Gastrocnemius medialis (tissue), 4 donors: Measurements from ENCODE around the gene GYS2. TPM values are rescaled to one million over a fixed set of nuclear protein-coding genes. Genes with fewer than 3 reads are reported as not detected.

Experiments used
- ATAC-seq, 2 donors: fragments of 150-250 bp; one replicate each; pipeline ENCODE4 v1.9.1; 2016
- DNase-seq, 2 donors: peaks; one replicate each; pipeline ENCODE4 v3.0.0-alpha.2; 2019
- H3K27ac ChIP-seq, 4 donors: fragments of 200-600 bp; sonication (generic); 1 replicate in 1 of 4; 2 replicates in 3 of 4; pipeline ENCODE4 v1.5.1; 2016 to 2018; ENCODE audit warnings: mild to moderate bottlenecking in 2 of 4, moderate library complexity in 1 of 4
- H3K27me3 ChIP-seq, 3 donors: fragments of 200-600 bp; sonication (generic) in 2 of 3; 1 replicate in 1 of 3; 2 replicates in 2 of 3; pipeline versions ENCODE4 v1.5.1 to v1.6.0; 2016 to 2019; ENCODE audit warnings: mild to moderate bottlenecking in 1 of 3, moderate library complexity in 1 of 3
- H3K36me3 ChIP-seq, 2 donors: fragments of 200-600 bp; sonication (generic) in 1 of 2; one replicate each; pipeline ENCODE4 v1.5.1; 2017 to 2018
- H3K4me1 ChIP-seq, 2 donors: fragments of 200-600 bp; sonication (generic) in 1 of 2; one replicate each; pipeline ENCODE4 v1.5.1; 2016 to 2017; ENCODE audit warnings: mild to moderate bottlenecking in 2 of 2
- H3K4me3 ChIP-seq, 4 donors: fragments of 200-600 bp; sonication (generic) in 3 of 4; 1 replicate in 1 of 4; 2 replicates in 3 of 4; pipeline ENCODE4 v1.5.1; 2016 to 2019; ENCODE audit warnings: mild to moderate bottlenecking in 2 of 4
- H3K9me3 ChIP-seq, 3 donors: fragments of 200-600 bp; sonication (generic) in 2 of 3; 1 replicate in 1 of 3; 2 replicates in 2 of 3; pipeline ENCODE4 v1.5.1; 2016 to 2019
- CTCF ChIP-seq, 5 experiments: fragments of 450-650 bp in 3 of 5; fragments of 200-600 bp in 2 of 5; sonication (generic) in 2 of 5; IDR thresholded peaks in 4 of 5; conservative IDR thresholded peaks in 1 of 5; 1 replicate in 4 of 5; 2 replicates in 1 of 5; pipeline ENCODE4 v1.5.1; 2016 to 2019; ENCODE audit warnings: antibody characterized with exemption in 5 of 5, mild to moderate bottlenecking in 3 of 5, moderate library complexity in 3 of 5
- POLR2A ChIP-seq, 2 donors: fragments of 450-650 bp; IDR thresholded peaks; one replicate each; pipeline ENCODE4 v1.6.1; 2017; ENCODE audit warnings: antibody characterized with exemption in 2 of 2, mild to moderate bottlenecking in 2 of 2, moderate library complexity in 2 of 2
- in situ Hi-C, 4 donors: fragments of 200-750 bp; cut with MboI; loops; one replicate each; pipeline versions ENCODE4 v1.15.0 to v1.8.0; 2017; ENCODE audit warnings: low sequenced_read_pairs in 4 of 4
- intact Hi-C: fragments of 100-400 bp; cut with DNase I; formaldehyde crosslinking; loops from one replicate; pipeline ENCODE4 v1.15.1; 2023; ENCODE audit warnings: low total_unique reads
- total RNA-seq, 4 donors: library from RNA; depleted of rRNA; stranded (reverse); fragments of >200 nt; gene quantifications; one replicate each; pipeline versions ENCODE4 v1.1.0 to v1.2.3, GENCODE V29; 2016

The GYS2 gene
- total RNA-seq, 4 donors from 2014 or later = 0.11 TPM; not detected in 3

- H3K36me3 ChIP-seq = peaks cover 0 to 50% of the 10 kb centered on the region in 2 donors
- H3K27me3 ChIP-seq = no peaks in the 10 kb centered on the region
- no peak overlapping the region for H3K27ac ChIP-seq
- DNase-seq = no peak
- no peaks in the 10 kb centered on the region for H3K9me3 ChIP-seq
- TF ChIP-seq POLR2A (IDR thresholded peaks at IDR 0.05) = no peak
- TF ChIP-seq CTCF (IDR thresholded peaks at IDR 0.05 in 4 of 5, conservative IDR thresholded peaks at IDR 0.05 in 1 of 5) = no peak
- no peak for ATAC-seq
- no peak overlapping the region for H3K4me3 ChIP-seq
- no peaks in the 10 kb centered on the region for H3K4me1 ChIP-seq
- in situ Hi-C loops (no loop called here), intact Hi-C loops (no loop called here)
Observed at GRCh38 chr12:21642707-21643389, 38.2 kb upstream of the GYS2 start.

DNA sequence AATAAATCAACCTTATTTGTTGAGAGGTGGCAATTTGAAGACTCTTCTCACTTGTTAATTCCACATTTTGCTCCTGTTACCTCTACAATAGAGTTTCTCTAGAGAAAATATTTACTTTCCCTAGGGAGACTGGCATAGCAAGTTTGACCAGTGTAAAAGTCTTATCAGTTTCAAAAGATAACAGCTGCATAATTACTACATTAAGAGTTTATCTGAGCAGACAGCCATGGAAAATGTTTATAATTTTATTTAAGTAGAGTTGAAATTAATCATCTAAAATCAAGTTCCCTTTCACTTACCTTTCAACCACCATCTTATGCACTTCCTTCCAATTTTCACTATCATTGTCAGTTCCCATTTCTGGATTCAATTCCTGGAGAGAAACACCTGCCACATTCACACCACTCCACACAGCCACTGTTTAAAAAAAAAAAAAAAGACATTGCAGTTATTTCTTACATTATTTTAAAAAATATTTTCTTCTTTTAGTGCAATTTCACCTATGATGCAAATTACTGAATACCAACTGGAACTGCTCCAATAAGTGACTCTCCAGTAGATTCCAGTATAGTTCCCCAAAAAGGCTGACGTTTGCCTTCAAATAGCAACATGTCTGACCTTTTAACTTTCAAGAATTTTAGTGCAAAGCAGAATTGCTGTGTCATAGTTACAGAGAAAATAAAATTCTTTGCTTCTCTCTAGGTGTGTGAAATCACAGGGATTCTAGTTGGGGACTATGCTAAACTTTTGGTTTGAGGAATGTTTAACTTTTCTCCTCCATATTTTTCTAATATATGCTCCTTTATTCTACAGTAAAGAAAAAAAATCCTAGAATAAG lies 33.6 kb upstream of the GYS2 start:
- intact Hi-C loops = no loop called here
- in situ Hi-C loops = no loop called here
- DNase-seq = no peak
- peaks cover 0 to 65% of the 10 kb centered on the region in 2 donors for H3K36me3 ChIP-seq
- TF ChIP-seq CTCF (IDR thresholded peaks at IDR 0.05 in 4 of 5, conservative IDR thresholded peaks at IDR 0.05 in 1 of 5) = no peak
- no peak for TF ChIP-seq POLR2A (IDR thresholded peaks at IDR 0.05)
- H3K27me3 ChIP-seq = no peaks in the 10 kb centered on the region
- no peak overlapping the region for H3K4me3 ChIP-seq
- H3K4me1 ChIP-seq = no peaks in the 10 kb centered on the region
- peak overlapping the region in 1 of 4 donors; percentile 15 for H3K27ac ChIP-seq
- no peaks in the 10 kb centered on the region for H3K9me3 ChIP-seq
- ATAC-seq = no peak

- H3K36me3 ChIP-seq = peaks cover 0 to 39% of the 10 kb centered on the region in 2 donors
- no peaks in the 10 kb centered on the region for H3K9me3 ChIP-seq
- ATAC-seq (no peak), DNase-seq (no peak)
- intact Hi-C loops (no loop called here), in situ Hi-C loops (no loop called here)
- no peak overlapping the region for H3K4me3 ChIP-seq
- H3K27ac ChIP-seq = no peak overlapping the region
- H3K27me3 ChIP-seq = no peaks in the 10 kb centered on the region
- no peaks in the 10 kb centered on the region for H3K4me1 ChIP-seq
- TF ChIP-seq CTCF (IDR thresholded peaks at IDR 0.05 in 4 of 5, conservative IDR thresholded peaks at IDR 0.05 in 1 of 5) (no peak), POLR2A (IDR thresholded peaks at IDR 0.05) (no peak)
Observed at GRCh38 chr12:21634245-21634644, 29.6 kb upstream of the GYS2 start.

GRCh38 chr12:21631367-21631766 lies 26.7 kb upstream of the GYS2 start:
- Histone ChIP-seq H3K4me1 (no peaks in the 10 kb centered on the region), H3K27me3 (no peaks in the 10 kb centered on the region), H3K27ac (no peak overlapping the region), H3K4me3 (no peak overlapping the region), H3K9me3 (no peaks in the 10 kb centered on the region), H3K36me3 (peaks cover 0 to 20% of the 10 kb centered on the region in 2 donors)
- ATAC-seq = no peak
- in situ Hi-C loops = no loop called here
- intact Hi-C loops = no loop called here
- DNase-seq = no peak
- TF ChIP-seq CTCF (IDR thresholded peaks at IDR 0.05 in 4 of 5, conservative IDR thresholded peaks at IDR 0.05 in 1 of 5) (no peak), POLR2A (IDR thresholded peaks at IDR 0.05) (no peak)
